ENCODE measurements around the gene PARD3B. TPM values are rescaled to one million over a fixed set of nuclear protein-coding genes. Genes with fewer than 3 reads are reported as not detected.

The PARD3B gene
- total RNA-seq, 1 experiment from 2014 or later, result 6.4 TPM

GRCh38 chr2:205117125-205117524, 571.9 kb downstream of the PARD3B start:
- Histone ChIP-seq H3K4me2 (ENCODE audit: insufficient read depth, insufficient read length, low read length) (no peak overlapping the region), H3K4ac (ENCODE audit: low read depth, low read length) (no peak overlapping the region), H2BK5ac (ENCODE audit: insufficient read length, low read length) (no peak overlapping the region), H3K79me1 (ENCODE audit: insufficient read depth, low read depth, low read length, poor library complexity, severe bottlenecking) (no peaks in the 10 kb centered on the region), H3K4me1 (ENCODE audit: insufficient read depth, low read length) (no peaks in the 10 kb centered on the region), H2AK5ac (ENCODE audit: insufficient read length, low read length) (no peak overlapping the region), H2BK120ac (ENCODE audit: low read depth, low read length, poor library complexity, severe bottlenecking) (no peak overlapping the region), H4K8ac (replicated peaks; ENCODE audit: insufficient read length, low read depth, low read length) (no peak overlapping the region), H2BK20ac (ENCODE audit: low read depth, low read length, poor library complexity, severe bottlenecking) (no peak overlapping the region), H3K23ac (ENCODE audit: insufficient read length, low read depth, low read length) (no peak overlapping the region), H4K91ac (ENCODE audit: insufficient read length, low read depth, low read length) (no peak overlapping the region), H2AFZ (ENCODE audit: low read length) (no peak overlapping the region), H3K79me2 (ENCODE audit: insufficient read depth, low read length) (no peaks in the 10 kb centered on the region), H3T11ph (ENCODE audit: low read length) (no peak overlapping the region), H3K14ac (ENCODE audit: insufficient read depth, low read length) (no peak overlapping the region), H3K27me3 (ENCODE audit: insufficient read depth, low read length) (no peaks in the 10 kb centered on the region), H3K18ac (ENCODE audit: insufficient read length, low read depth, low read length) (no peak overlapping the region), H2BK12ac (ENCODE audit: insufficient read length, low read depth, low read length) (no peak overlapping the region), H3K23me2 (ENCODE audit: insufficient read length, low read depth, low read length, poor library complexity, severe bottlenecking) (no peaks in the 10 kb centered on the region), H3K27ac (ENCODE audit: insufficient read length, low read depth, low read length) (no peak overlapping the region), H3K56ac (ENCODE audit: insufficient read length, low read depth, low read length) (no peak overlapping the region), H4K5ac (ENCODE audit: insufficient read length, low read depth, low read length) (no peak overlapping the region), H2BK15ac (ENCODE audit: low read depth, low read length) (no peak overlapping the region), H4K20me1 (ENCODE audit: control insufficient read depth, insufficient read depth, insufficient read length) (no peaks in the 10 kb centered on the region), H3K9ac (ENCODE audit: extremely low read depth, insufficient read length, low read length) (no peak overlapping the region), H3K9me3 (ENCODE audit: control insufficient read depth, low read depth, low read length) (no peaks in the 10 kb centered on the region)
- Mint-ChIP-seq H3K9me3 (no peaks in the 10 kb centered on the region), H3K4me3 (no peak overlapping the region), H3K36me3 (ENCODE audit: insufficient read depth in 1 of 3, low read depth in 3 of 3) (no peaks in the 10 kb centered on the region; a peak in 1 of 7 replicates), H3K27me3 (ENCODE audit: low read depth) (no peaks in the 10 kb centered on the region), H3K4me1 (peaks cover 5 to 6% of the 10 kb centered on the region in 2 experiments; a peak in 3 of 4 replicates), H3K27ac (no peak overlapping the region)
- DNase-seq, result no peak
- no peak for TF ChIP-seq CTCF (conservative IDR thresholded peaks at IDR 0.05)
- no CpG with 5 or more reads among the region's 2 CpGs for WGBS (ENCODE audit: extremely low coverage, insufficient read length, low lambda C conversion rate)

Data from H9 (cell line).